HG02938 (cell line): Measurements from ENCODE around the gene TRIM43B.
"Not testable (repeated sequence)": the region's sequence is repeated elsewhere in the genome, so short reads cannot be mapped to it uniquely, and the experiment has no call there.

Experiments used
- ATAC-seq: cut with Tn5 transposase; IDR thresholded peaks from one replicate; pipeline ENCODE4 v1.9.1; 2021; ENCODE audit warnings: mild to moderate bottlenecking, moderate library complexity; ENCODE audit not compliant: unreplicated experiment

Gene TRIM43B

GRCh38 chr2:95484654-95485053, at the start of gene TRIM43B:
Gene TRIM43B (minus strand): TSS chr2:95484754. CDS start chr2:95482714, 2,040 bp downstream.
- not testable (repeated sequence) for ATAC-seq

GRCh38 chr2:95531254-95531771, 46.8 kb upstream of the TRIM43B start:
- no peak for ATAC-seq

DNA sequence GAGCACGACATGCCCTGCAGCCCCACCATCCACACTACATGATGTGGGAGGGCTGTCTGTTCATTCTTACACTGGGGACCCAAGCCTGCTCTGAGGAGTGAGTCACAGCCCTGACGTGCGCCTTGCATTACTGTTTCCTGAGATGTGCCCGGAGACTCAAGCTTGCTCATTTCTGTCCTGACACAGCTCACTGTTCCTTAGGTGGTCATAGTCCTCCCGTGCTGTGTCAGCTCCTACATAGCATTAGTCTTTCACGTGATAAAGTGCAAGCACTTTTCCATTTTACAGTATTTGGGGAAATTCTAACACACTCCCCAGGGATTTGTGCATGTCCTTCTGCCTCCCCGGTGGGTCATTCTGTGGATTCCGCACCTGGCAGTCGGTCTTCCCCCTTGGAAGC, 46.2 kb upstream of the TRIM43B start:
- peak; percentile 50 for ATAC-seq

GRCh38 chr2:95526360-95527341, 42.1 kb upstream of the TRIM43B start:
- ATAC-seq: peak; percentile 56

GRCh38 chr2:95525294-95526035, 40.9 kb upstream of the TRIM43B start:
- ATAC-seq: no peak

DNA sequence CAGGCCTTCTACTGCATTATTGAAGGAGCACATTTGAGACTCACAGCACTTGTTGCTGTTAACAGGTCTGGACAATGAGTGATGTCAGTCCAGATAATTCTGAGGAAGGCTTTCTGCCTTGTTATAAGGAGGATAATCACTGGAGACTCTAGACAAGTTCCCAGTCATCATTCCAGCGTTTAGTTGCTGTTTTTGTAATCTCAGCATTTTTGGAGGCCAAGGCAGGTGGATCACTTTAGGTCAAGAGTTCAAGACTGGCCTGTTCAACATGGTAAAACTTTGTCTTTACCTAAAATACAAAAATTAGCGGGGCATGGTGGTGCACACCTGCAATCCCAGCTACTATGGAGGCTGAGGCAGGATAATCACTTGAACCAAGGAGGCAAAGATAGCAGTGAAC, 39.6 kb upstream of the TRIM43B start:
- no peak for ATAC-seq

GRCh38 chr2:95514718-95515117, 30.2 kb upstream of the TRIM43B start:
- ATAC-seq: no peak

DNA sequence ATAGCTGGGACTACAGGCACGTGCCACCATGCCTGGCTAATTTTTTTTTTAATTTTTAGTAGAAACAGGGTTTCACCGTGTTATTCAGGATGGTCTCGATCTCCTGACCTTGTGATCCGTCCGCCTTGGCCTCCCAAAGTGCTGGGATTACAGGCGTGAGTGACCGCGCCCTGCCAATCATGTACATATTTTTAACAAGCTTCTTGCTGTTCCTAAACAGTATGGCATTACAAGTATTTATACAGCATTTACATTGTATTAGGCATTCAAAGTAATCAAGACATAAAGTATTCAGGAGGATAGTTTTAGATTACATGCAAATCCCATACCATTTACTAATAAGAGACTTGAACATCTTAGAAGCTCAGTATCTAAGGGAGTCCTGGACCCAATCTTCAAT, 29.7 kb upstream of the TRIM43B start:
- ATAC-seq: not testable (repeated sequence)

DNA sequence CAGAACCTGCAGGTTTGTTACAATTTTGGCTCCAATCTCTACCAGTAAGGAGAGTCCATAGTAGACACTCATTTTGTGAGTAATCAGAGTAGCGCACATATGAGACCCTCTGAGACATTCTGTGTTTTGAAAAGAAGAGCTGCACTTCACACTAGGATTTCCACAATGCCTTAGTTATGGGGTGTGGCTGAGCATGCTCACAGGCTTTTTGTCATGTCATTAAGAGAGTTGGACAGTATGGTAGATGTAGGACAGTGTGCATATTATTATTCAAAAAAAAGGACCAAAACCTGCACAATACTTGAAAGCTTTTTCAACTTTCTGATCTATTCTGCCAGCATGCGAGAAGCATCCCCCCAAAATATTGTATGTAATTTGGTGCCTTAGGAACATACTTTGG, 24.9 kb upstream of the TRIM43B start:
- no peak for ATAC-seq

DNA sequence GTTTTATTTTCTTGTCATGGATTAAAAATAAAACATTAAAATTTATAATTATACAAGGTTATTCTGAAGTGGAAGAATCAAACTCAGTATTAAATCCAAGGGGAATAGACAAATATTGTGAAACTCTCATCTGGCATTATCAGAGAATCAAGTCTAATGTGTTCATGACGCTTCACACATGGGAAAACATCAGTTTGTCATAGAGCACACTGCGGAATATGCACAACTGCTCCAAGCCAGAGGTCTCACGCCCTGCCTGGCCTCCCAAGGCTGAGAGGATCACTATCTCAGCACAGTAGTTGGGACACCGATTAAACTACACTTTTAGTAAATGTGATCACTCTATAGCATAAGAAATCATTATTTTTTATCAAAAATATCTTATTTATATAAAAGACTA, 20.7 kb upstream of the TRIM43B start:
- no peak for ATAC-seq

GRCh38 chr2:95500854-95501253, 16.3 kb upstream of the TRIM43B start:
- ATAC-seq: no peak

- ATAC-seq: not testable (repeated sequence)
These were observed 7.5 kb upstream of the TRIM43B start for GRCh38 chr2:95492076-95492475.

DNA sequence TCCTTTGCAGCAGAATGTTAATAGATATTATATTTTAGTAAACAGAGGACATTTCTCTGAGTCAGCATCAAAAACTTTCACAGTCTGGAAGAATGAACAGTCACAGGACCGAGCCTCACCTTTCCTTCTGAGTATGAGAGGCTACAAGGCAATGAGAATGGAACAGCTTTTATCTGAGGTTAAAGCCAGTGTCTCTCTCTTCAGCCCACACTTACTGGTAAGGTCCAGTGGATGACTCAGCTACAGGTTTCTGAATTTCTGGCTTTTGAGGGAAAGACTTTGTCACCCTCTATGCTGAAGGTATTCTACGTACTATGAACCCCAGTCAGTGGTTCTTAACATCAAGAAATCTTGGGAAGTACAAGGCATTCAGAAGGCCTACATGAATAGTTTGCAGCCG, 9.5 kb downstream of the TRIM43B start:
- ATAC-seq: not testable (repeated sequence)

DNA sequence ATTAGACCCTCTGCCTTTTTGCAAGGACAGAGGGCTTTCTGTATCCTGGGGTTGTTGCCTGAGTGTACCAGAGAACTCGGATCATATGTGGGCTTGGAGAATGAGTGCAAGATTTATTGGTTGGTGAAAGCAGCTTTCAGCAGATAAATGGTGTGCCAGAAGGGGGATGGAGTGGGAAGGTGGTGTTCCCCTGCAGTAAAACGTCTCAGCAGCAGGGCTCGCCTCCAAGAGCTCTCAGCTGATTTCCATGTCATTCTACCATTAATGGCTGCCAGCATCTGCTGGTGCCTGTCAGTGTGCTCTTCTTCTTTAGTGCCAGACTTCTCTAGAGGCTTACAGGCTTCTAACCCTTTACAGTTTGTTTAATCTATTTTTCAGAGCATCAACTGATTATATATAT, 16.6 kb downstream of the TRIM43B start:
- not testable (repeated sequence) for ATAC-seq

- ATAC-seq: not testable (repeated sequence)
These were observed 18.0 kb downstream of the TRIM43B start for GRCh38 chr2:95466572-95466971.

DNA sequence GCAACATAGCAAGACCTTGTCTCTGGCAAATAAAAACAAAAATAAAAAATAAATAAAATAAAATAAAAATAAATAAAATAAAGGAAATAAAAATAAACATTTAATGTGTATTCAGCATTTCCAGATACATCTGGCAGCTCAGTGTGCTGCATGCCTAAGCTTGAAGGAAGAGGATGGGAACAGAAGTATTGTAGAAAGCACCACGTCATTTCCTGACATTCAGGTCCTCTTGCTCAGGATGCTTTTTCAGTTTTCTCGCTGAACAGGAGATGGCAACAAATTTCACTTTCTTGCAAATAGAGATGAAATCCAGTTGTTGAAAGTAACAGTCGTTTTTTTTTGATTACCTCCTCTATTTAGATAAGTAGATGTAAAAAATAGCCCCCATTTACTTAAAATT, 21.3 kb downstream of the TRIM43B start:
- ATAC-seq: not testable (repeated sequence)

DNA sequence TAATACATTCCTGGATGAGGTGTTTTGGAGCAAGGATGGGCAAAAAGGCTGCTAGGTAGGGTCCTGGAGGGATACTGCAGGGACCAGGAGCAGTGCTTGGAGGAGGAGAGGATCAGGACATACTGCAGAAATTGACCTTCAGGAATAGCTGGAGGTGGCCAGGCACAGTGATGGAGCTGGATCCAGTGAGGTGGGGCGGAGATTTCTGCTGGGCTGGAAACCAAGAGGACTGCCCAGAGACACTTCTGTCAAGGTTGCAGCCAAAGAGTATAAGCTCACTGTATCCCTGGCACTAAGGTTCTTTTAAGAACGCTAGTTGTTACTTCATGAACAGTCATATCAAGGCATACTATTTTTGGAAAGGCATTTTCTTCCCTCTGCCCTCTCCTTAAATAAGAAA, 39.2 kb downstream of the TRIM43B start:
- not testable (repeated sequence) for ATAC-seq

GRCh38 chr2:95442474-95443099, 42.0 kb downstream of the TRIM43B start:
- ATAC-seq: not testable (repeated sequence)

DNA sequence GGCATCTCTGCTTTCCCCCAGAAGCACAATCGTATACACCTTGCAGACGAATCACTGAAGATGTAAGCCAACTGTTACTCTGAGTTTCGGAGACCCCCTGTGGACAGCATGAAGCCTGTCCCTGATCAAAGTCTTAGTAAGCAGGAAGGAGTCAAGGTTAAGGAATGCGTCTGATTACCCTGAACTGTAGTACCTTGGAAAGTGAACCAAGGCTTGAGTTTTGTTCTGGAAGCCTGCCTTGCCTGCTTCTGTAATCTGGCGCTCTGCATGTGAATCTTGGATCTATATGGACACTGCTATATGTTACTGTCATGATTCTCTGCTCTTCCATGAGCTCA, 48.7 kb downstream of the TRIM43B start:
- not testable (repeated sequence) for ATAC-seq

GRCh38 chr2:95435162-95435871, 49.2 kb downstream of the TRIM43B start:
- ATAC-seq: not testable (repeated sequence)
